ENCODE measurements around the gene INPP5A. TPM values are rescaled to one million over a fixed set of nuclear protein-coding genes. Genes with fewer than 3 reads are reported as not detected.
A peak's percentile ranks its signal among the peaks of the same experiment; 100 is the strongest.

INPP5A gene
- total and polyA plus RNA-seq, 10 of the 15 experiments (the other 5 are each of a cell fraction or from before 2014, with no cell fraction given): 0.52 to 15.0 (median 6.3) TPM

DNA sequence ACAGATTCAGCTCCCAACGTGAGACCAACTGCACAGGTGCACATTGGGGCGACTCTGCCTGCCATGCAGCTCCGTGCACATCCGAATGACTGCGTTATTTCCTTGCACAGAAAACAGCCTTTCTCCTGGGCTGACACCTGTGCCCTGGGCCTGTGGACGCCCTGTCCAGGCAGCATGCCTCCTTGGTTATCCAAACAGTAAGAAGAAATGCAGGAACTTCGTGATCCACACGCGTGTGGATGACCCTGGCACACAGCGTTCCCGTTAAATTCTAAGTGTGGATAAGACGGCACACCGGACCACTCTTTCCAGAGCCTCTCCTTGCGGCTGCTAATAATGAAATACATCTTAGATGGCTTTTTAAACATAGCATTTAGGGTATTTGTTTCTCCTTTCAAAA, 208.8 kb downstream of the INPP5A start:
- no peaks in the 10 kb centered on the region for H3K79me2 ChIP-seq (ENCODE audit: control insufficient read depth, insufficient read depth, low read length)
- ChIA-PET POLR2A (no interaction called here), CTCF (no interaction called here), RAD21 (ENCODE audit: unreplicated experiment) (no interaction called here), SMC1A (ENCODE audit: uncharacterized antibody, unreplicated experiment) (no interaction called here)
- BruUV-seq (replicated peaks): no TSS peak
- no peak overlapping the region for H3K4me2 ChIP-seq (ENCODE audit: control insufficient read depth, insufficient read depth)
- FAIRE-seq (no peak), DNase-seq (ENCODE audit: low read depth, low spot score) (no peak), ATAC-seq (no peak)
- H3K4me3 ChIP-seq: no peak overlapping the region
- intact Hi-C loops (cut with micrococcal nuclease; ENCODE audit: unreplicated experiment) (no loop called here), in situ Hi-C loops (cut with MboI) (no loop called here)
- no peaks in the 10 kb centered on the region for H4K20me1 ChIP-seq (ENCODE audit: control insufficient read depth, insufficient read depth)
- 75% methylated on average over 14 of the region's 14 CpGs for WGBS (ENCODE audit: insufficient coverage, insufficient replicate concordance, low lambda C conversion rate, missing lambda C conversion rate)
- no peaks in the 10 kb centered on the region; the same call in 2 of the 3 replicates for H3K9me3 ChIP-seq (replicated peaks; ENCODE audit: control insufficient read depth, insufficient read depth, low read length)
- H3K27ac ChIP-seq (ENCODE audit: control insufficient read depth, insufficient read depth): no peak overlapping the region
- H3K36me3 ChIP-seq (ENCODE audit: control insufficient read depth in 2 of 2, insufficient read depth in 2 of 2, low read length in 1 of 2): peaks cover 0 to 3% of the 10 kb centered on the region in 2 experiments; a peak in 2 of 4 replicates
- TF ChIP-seq SUPT20H (IDR thresholded peaks at IDR 0.05; ENCODE audit: borderline replicate concordance, control insufficient read depth, low read depth, low read length) (no peak), HDAC2 (IDR thresholded peaks at IDR 0.05) (no peak), NFIC (IDR thresholded peaks at IDR 0.05; ENCODE audit: low read depth, low read length) (no peak), FOXK2 (IDR thresholded peaks at IDR 0.05) (no peak)
- no peaks in the 10 kb centered on the region for H3K27me3 ChIP-seq (replicated peaks in 1 of 2; ENCODE audit: control insufficient read depth in 2 of 2, insufficient read depth in 2 of 2, low read length in 1 of 2)
- no peaks in the 10 kb centered on the region for H3K4me1 ChIP-seq (ENCODE audit: control insufficient read depth, insufficient read depth, low read length)
- no peak overlapping the region for H2AFZ ChIP-seq (ENCODE audit: control insufficient read depth, low read depth, low read length)
- no peak overlapping the region for H3K9ac ChIP-seq (ENCODE audit: control insufficient read depth, insufficient read depth, low read length)

DNA sequence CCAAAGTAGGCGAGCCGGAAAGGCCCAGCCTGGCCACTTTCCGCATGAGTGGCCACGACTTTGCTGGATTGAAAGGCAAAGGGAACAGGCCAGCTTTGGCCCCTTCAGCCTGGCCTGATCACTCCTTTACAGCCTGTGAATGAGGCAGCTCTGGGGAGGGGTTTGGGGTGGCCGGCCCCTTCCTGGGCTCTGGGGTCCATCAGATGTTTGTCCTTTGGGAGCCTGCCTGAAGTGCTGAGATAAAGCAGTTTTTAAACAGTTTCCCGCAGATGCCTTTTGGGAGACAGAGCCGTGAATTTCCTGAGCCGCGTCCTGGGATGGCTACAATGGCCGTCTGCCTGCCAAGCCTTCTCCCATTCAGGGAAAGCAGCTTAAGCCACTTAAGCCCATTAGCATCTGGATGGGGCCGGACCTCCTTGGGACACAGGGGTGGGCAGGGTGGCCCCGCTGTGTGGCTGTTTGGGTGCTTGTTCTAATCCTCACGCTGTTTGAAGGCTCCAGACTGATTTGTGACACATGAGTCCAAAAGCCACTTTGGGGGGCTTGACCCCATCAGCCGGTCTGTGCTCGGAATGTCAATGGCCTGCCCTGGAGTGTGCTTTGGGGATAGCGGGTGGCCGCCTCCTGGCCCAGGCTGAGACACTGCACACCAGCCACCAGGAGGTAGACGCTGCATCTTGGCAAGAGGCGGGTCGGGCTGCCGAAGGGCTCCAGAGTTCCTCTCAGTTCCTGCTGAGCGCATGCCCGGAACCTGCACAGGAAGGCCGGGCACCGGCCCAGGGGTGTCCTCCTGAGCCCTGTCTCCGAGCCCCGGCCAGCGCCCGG, 209.4 kb downstream of the INPP5A start:
- Histone ChIP-seq H3K36me3 (ENCODE audit: control insufficient read depth in 2 of 2, insufficient read depth in 2 of 2, low read length in 1 of 2) (peaks cover 0 to 3% of the 10 kb centered on the region in 2 experiments; a peak in 2 of 4 replicates), H3K27me3 (replicated peaks in 1 of 2; ENCODE audit: control insufficient read depth in 2 of 2, insufficient read depth in 2 of 2, low read length in 1 of 2) (no peaks in the 10 kb centered on the region), H3K4me1 (ENCODE audit: control insufficient read depth, insufficient read depth, low read length) (no peaks in the 10 kb centered on the region), H3K79me2 (ENCODE audit: control insufficient read depth, insufficient read depth, low read length) (no peaks in the 10 kb centered on the region), H3K9ac (ENCODE audit: control insufficient read depth, insufficient read depth, low read length) (no peak overlapping the region), H2AFZ (ENCODE audit: control insufficient read depth, low read depth, low read length) (no peak overlapping the region), H3K4me2 (ENCODE audit: control insufficient read depth, insufficient read depth) (no peak overlapping the region), H4K20me1 (ENCODE audit: control insufficient read depth, insufficient read depth) (no peaks in the 10 kb centered on the region), H3K9me3 (replicated peaks; ENCODE audit: control insufficient read depth, insufficient read depth, low read length) (no peaks in the 10 kb centered on the region; the same call in 2 of the 3 replicates), H3K27ac (ENCODE audit: control insufficient read depth, insufficient read depth) (no peak overlapping the region), H3K4me3 (no peak overlapping the region)
- ChIA-PET POLR2A (no interaction called here), CTCF (no interaction called here), RAD21 (ENCODE audit: unreplicated experiment) (no interaction called here), SMC1A (ENCODE audit: uncharacterized antibody, unreplicated experiment) (no interaction called here)
- in situ Hi-C loops (cut with MboI): no loop called here
- WGBS (ENCODE audit: insufficient coverage, insufficient replicate concordance, low lambda C conversion rate, missing lambda C conversion rate): 86% methylated on average over 26 of the region's 29 CpGs
- TF ChIP-seq PAX5 (IDR thresholded peaks at IDR 0.05; ENCODE audit: borderline replicate concordance, low read depth, low read length) (0 out of 2 replicates have a peak, but pooled peaks have one; percentile 65), ASH2L (IDR thresholded peaks at IDR 0.05; ENCODE audit: borderline replicate concordance, low read depth) (no peak)
- no peak for FAIRE-seq
- intact Hi-C loops (cut with micrococcal nuclease; ENCODE audit: unreplicated experiment): no loop called here
- no TSS peak for BruUV-seq (replicated peaks)
- no peak for DNase-seq (ENCODE audit: low read depth, low spot score)
- no peak for ATAC-seq

All from GM12878 (cell line).